NCI-H1694 (cell line): ENCODE data around the gene EFNA2.

Experiments used
- DNase-seq: peaks from one replicate; lab custom pipeline; 2025; lab: John Stamatoyannopoulos, UW

Gene EFNA2

GRCh38 chr19:1272423-1273262 lies 13.0 kb upstream of the EFNA2 start:
- no peak for DNase-seq

- DNase-seq: no peak
These were observed 12.2 kb upstream of the EFNA2 start for GRCh38 chr19:1273263-1274041.

- no peak for DNase-seq
These were observed 11.4 kb upstream of the EFNA2 start for GRCh38 chr19:1274081-1274851.

- no peak for DNase-seq
These were observed 10.8 kb upstream of the EFNA2 start for GRCh38 chr19:1274852-1275259.

GRCh38 chr19:1275260-1275975 lies 10.3 kb upstream of the EFNA2 start, which contains the start of gene FAM174C:
FAM174C (plus strand) TSS chr19:1275530; CDS start chr19:1275550, 20 bp downstream.
- peak; percentile 85 for DNase-seq

- DNase-seq: no peak
These were observed 9.6 kb upstream of the EFNA2 start for GRCh38 chr19:1275976-1276627.

GRCh38 chr19:1276628-1277022 lies 9.0 kb upstream of the EFNA2 start:
- no peak for DNase-seq

GRCh38 chr19:1277061-1277460 lies 8.6 kb upstream of the EFNA2 start:
- DNase-seq: no peak

- DNase-seq: no peak
These were observed 7.6 kb upstream of the EFNA2 start for GRCh38 chr19:1278074-1278473.

- DNase-seq: no peak
These were observed 6.7 kb upstream of the EFNA2 start for GRCh38 chr19:1278713-1279660.

- peak; percentile 70 for DNase-seq
These were observed 5.8 kb upstream of the EFNA2 start for GRCh38 chr19:1279782-1280341.

- no peak for DNase-seq
These were observed 4.8 kb upstream of the EFNA2 start for GRCh38 chr19:1280636-1281568.

GRCh38 chr19:1281569-1282287 lies 3.9 kb upstream of the EFNA2 start:
- no peak for DNase-seq

- no peak for DNase-seq
These were observed 3.0 kb upstream of the EFNA2 start for GRCh38 chr19:1282588-1283206.

- no peak for DNase-seq
These were observed 2.3 kb upstream of the EFNA2 start for GRCh38 chr19:1283207-1283916.

- no peak for DNase-seq
These were observed 1.8 kb upstream of the EFNA2 start for GRCh38 chr19:1283917-1284292.
